HK-2 (cell line): ENCODE results near the gene UNKL.

Experiments
- DNase-seq: peaks from one replicate; pipeline ENCODE4 v3.0.0-alpha.2; 2018; ENCODE audit not compliant: unreplicated experiment

Gene UNKL

GRCh38 chr16:1431497-1432270, 17.2 kb upstream of the UNKL start:
- no peak for DNase-seq

- no peak for DNase-seq
Observed at GRCh38 chr16:1430759-1431496, 16.4 kb upstream of the UNKL start, which contains the start of gene PERCC1. TSS of gene PERCC1 (plus strand) at chr16:1431078. CDS start at chr16:1432594, 1,516 bp downstream.

GRCh38 chr16:1430214-1430758, 15.8 kb upstream of the UNKL start:
- DNase-seq: no peak

- DNase-seq: no peak
Observed at GRCh38 chr16:1429631-1430030, 15.1 kb upstream of the UNKL start.

- no peak for DNase-seq
Observed at GRCh38 chr16:1429012-1429411, 14.5 kb upstream of the UNKL start.

- DNase-seq: no peak
Observed at GRCh38 chr16:1428511-1428910, 14.0 kb upstream of the UNKL start.

GRCh38 chr16:1427473-1428461, 13.3 kb upstream of the UNKL start:
- DNase-seq: no peak

GRCh38 chr16:1426734-1427471, 12.4 kb upstream of the UNKL start:
- DNase-seq: no peak

- DNase-seq: no peak
Observed at GRCh38 chr16:1425616-1426370, 11.3 kb upstream of the UNKL start.

- DNase-seq: no peak
Observed at GRCh38 chr16:1424028-1424427, 9.5 kb upstream of the UNKL start.

- no peak for DNase-seq
Observed at GRCh38 chr16:1422076-1422475, 7.6 kb upstream of the UNKL start.

GRCh38 chr16:1420111-1420539, 5.6 kb upstream of the UNKL start:
- DNase-seq: no peak

GRCh38 chr16:1416521-1416941, 2.0 kb upstream of the UNKL start:
- DNase-seq: no peak

- DNase-seq: no peak
Observed at GRCh38 chr16:1413684-1414531, 596 bp downstream of the UNKL start.

GRCh38 chr16:1412847-1413246, 1.7 kb downstream of the UNKL start:
- no peak for DNase-seq

- DNase-seq: peak; percentile 87
Observed at GRCh38 chr16:1408171-1408837, 6.2 kb downstream of the UNKL start.

- DNase-seq: no peak
Observed at GRCh38 chr16:1407753-1408152, 6.8 kb downstream of the UNKL start.

GRCh38 chr16:1403733-1404132, 10.8 kb downstream of the UNKL start:
- no peak for DNase-seq

GRCh38 chr16:1403036-1403435, 11.5 kb downstream of the UNKL start:
- no peak for DNase-seq
